ENCODE measurements around the gene KRT85.
"Not testable (repeated sequence)": the region's sequence is repeated elsewhere in the genome, so short reads cannot be mapped to it uniquely, and the experiment has no call there.

GRCh38 chr12:52410589-52411248, 43.4 kb upstream of the KRT85 start:
- not testable (repeated sequence) for TF ChIP-seq CTCF (IDR thresholded peaks at IDR 0.05; ENCODE audit: low read length); EZH2 (optimal IDR thresholded peaks at IDR 0.05; ENCODE audit: low read depth, low read length)
